GM19023 (cell line): ENCODE results near the gene PRDM11.

Experiments used
- ATAC-seq: cut with Tn5 transposase; IDR thresholded peaks from one replicate; pipeline ENCODE4 v1.9.1; 2021; ENCODE audit warnings: mild to moderate bottlenecking, moderate library complexity; ENCODE audit not compliant: unreplicated experiment

Gene PRDM11

DNA sequence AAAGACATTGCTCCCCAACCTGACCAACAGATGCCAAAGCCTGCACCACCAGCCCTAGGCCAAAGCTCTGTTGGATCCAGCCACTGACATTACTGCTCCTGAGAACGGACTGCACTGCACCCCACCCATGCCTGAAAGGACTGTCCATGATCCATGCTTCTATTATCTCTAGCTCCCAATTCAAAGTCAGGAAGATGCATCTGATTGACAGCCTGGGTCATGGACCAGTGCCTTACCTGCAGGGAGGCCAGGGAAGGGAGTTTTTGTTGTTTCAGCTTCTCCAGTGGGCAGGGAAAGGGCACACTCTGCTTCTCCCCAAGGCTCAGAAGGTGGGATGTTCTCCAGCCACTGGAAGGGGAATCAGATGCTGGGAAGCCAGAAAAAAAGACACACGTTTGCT lies 4.8 kb upstream of the PRDM11 start:
- no peak for ATAC-seq

GRCh38 chr11:45142241-45143055 lies 4.0 kb upstream of the PRDM11 start:
- no peak for ATAC-seq

DNA sequence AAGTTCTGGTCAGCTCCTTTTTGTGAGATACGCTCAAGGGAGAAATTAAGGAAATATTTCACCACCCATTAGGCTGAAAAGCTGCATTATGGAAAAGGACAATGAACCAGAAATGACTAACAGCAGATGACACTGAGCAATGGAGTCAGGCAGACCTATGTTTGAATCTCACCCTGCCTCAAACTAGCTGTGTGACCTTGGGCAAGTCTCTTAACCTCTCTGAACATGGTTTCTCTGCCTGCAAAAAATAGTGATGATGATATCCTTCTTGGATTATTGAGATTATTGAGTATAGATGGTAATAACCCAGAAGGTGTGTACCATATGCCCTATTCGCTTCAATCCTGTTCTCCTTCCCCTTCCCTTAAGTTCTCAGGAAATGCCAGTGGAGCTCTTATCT lies 2.9 kb upstream of the PRDM11 start:
- ATAC-seq = no peak

DNA sequence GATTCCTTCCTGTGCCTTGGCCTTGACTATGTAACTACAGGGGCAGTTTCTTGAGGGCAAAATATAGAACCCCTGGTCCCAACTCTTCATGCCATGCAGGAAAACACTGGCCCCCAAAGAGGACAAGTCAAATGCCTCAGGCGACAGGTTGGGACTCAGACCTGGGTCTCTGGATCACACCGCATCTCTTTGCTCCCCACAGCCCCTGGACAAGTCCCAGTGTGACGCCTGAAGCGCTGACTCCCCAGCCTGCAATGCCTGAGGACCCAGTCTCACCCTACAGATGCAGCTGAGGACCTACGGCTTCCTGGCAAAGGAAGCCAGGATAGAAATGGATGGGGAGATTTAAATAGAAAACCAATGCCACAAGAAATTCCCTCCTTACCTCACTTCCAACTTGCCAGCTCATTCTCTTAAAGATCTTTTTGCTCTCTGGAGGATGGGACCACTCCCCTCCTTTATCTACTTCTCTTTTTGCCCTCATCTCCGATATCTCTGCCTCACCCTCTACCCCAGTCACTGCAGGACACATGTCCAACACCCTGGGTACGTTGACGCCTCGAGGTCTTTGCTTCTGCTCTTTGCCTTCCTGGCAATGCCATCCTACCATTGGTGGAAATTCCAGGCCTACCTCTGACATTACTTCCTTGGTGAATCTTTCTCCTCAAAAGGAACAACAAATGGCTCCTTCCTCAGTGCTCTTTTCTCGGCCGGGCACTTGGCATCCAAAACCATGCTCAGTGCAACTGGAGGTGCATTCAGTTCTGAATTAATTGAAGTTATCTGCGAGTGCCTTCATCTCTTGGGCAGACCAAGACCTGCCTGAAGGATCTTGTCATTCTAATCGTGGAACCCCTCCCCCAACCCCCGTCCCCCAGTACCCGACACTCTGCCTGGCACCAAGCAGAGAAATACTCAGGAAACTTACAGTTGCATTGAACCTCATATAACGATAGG lies 2.0 kb upstream of the PRDM11 start:
- ATAC-seq = no peak

DNA sequence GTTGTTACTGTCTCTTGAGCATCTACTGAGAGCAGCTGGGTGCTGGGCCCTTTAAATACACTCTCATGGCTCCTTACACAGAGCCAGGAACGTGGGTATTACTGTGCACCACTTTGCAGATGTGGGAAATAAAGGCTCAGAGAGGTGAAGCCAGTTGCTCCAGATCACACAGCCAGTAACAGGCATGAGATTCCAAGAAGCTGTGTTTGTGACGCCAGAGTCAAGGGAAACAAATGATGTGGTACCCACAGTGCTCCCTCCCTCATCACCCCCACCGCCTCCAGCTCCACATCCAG lies 1.4 kb upstream of the PRDM11 start:
- no peak for ATAC-seq

DNA sequence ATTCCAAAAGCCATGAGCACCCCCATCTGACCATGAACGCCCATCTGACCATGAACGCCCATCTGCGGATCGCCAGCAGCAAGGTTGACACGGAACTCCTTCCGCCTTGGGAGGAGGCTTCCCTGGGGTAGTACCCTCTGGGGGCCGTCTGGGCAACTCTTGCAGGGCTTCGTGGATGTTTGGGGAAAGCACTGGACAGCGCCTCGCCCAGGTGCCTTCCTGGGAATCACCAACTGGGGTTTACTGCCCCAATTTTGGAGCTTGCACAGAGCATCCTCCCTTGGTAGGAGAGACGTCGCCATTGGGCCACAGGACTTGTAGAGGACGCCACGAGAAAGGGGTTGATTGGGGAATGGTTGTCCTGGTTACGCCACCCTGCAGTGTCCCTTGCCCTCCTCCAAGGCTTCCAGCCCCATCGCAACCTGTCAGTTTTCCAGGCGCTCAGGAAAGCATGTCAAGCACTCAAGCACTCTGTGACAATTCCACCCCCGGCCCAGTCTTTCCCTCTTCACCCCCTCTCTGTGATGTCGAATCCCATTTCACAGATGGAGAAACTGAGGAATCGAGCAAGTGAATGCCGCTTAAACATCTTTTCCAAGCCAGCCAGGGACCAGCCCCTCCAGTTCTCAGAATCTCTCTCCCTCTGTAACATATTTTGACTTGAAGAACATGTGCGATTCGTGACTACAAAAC lies 914 bp upstream of the PRDM11 start:
- no peak for ATAC-seq

DNA sequence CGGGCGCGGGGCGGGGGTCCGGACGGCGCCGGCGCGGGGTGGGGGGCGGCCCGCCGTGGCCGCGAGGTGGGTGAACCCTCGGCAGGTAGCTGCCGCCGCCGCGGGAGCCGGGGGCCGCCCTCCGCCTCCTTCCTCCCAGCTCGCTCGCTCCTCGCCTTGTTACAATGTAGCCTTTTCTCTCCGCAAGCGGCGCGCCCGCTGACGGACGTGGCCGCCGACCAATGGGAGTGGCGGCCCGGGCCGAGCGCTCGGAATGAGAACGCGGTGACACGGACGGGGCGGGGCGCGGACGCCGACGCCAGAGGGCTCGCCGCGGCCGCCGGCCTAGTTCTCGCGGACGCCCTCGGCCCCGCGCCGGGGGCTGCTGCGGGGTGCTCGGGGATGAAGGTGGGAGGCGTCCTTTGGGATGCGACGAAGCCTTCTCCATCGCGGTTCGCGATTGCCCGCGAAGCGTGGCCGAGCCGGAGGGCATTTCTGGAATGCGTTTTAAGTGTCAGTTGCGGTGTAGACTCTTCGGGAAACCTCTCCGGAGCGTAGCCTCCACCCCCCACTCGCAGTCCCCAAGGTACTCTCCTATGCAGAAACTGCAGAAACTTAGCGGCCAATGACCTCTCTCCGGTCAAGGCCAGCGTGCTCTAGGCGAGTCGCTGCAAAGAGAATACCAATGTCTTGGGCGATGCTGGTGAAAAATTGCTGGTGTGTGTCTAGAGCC lies 734 bp downstream of the PRDM11 start:
- ATAC-seq = peak; percentile 98

GRCh38 chr11:45147891-45148675 lies 1.6 kb downstream of the PRDM11 start:
- ATAC-seq = no peak

DNA sequence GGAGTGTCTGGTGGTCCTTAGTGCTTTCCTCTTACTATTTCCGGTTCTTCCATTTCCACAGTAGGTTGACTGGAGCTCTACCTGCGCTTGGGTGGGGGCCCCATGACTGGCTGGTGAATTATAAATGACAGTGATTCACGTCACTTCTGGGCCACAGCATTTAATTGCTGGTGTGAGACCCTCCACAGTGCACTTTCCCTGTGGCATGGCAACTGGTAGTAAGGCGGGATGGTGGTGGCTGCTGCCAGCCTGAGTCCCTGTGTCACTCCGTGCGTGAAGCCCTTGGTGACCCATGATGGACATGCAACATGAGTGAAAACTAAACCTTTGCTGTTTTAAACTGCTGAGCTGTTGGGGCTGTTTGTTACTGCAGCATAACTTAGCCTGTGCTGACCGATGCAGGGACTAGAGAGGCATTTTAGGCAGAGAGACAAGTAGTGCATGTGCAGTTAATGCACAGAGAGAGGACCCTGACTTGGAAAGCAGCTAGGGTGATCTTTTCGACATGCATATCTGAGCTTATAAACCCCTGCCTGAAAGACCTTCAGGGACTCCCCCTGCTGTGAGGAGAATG lies 3.1 kb downstream of the PRDM11 start:
- no peak for ATAC-seq

GRCh38 chr11:45150301-45150700 lies 3.9 kb downstream of the PRDM11 start:
- no peak for ATAC-seq

DNA sequence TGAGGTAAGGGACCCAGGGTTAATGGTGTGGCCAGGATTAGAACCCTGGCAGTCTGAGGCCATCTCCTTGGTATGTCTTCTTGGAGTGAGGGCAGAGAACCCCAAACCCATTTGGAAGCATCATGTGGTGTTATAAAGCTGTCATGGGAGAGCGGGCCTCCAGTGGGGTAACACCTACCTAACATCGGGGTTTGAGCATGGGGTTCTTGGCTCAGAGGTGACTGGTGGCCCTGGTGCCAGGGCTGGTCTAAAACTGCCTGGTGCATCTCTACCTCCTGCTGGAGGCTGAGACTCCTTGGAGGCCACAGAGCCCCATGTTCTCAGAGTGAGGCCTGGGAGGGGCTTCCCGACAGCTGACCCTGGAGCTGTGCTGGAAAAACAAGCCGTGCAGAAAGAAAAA lies 4.5 kb downstream of the PRDM11 start:
- ATAC-seq = no peak

GRCh38 chr11:45151362-45151982 lies 5.0 kb downstream of the PRDM11 start:
- ATAC-seq = no peak

DNA sequence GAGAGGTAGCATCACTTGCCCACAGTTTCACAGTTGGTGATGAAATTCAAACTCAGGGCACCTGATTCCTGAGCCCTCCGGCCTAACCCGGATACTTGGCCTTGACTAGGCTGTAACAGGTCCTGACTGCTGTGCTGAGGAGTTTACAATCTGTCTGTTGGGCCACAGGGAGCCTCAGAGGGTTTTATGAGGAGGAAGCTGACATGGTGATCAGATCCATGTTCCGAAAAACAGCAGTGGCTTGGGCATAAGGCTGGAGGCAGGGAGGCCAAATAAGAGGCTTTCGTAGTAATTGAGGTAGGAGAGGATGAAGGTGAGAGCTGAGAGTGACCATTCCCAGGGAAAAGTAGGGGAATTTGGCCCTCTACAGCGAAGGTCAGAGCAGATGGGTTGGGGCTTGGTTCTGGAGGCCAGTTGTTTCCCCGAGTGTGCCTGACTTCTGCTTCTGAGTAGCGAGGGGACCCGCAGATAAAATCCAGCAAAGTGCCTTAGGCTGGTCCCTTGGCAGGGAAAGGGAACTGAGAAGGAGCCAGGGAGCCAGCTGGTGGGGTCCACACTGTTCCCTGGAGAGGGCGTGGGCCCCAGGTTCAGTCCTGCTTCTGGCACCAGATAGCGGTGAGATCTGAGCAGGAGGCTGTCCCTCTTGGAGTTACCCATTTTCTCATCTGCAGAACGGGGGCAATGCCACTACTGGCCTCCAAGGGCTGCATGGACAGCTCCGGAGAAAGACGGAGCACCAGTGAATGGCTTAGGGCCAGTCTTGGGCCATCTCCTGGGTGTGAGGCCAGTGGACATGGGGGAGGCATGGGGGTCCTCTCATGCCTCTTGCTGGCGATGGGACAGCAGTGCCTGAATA lies 6.5 kb downstream of the PRDM11 start:
- no peak for ATAC-seq

DNA sequence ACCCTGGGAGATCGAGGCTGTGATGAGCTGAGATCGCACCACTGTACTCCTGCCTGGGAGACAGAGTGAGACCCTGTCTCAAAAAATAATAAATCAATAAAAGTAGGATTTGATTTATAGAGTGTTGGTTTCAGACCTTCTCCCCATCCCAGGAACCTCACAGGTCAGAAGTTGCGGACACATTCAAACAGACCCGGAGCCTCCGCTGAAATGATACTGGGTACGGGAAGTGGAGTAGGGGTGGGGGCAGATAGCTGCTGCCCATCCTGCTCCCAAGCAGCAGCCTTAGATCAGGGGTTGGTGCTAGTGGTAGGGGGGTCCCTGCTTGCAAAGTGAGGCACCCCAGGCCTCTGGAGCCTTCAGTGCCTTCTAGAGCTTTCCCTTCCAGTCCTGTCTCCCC lies 7.8 kb downstream of the PRDM11 start:
- no peak for ATAC-seq

GRCh38 chr11:45155058-45155551 lies 8.7 kb downstream of the PRDM11 start:
- ATAC-seq = no peak

- ATAC-seq = no peak
Observed at GRCh38 chr11:45155627-45156180, 9.3 kb downstream of the PRDM11 start.

GRCh38 chr11:45156201-45156600 lies 9.8 kb downstream of the PRDM11 start:
- no peak for ATAC-seq

- ATAC-seq = no peak
Observed at GRCh38 chr11:45156741-45157140, 10.3 kb downstream of the PRDM11 start.
